Neuronal stem cell (in vitro differentiated cells): ENCODE results near the gene EXO1.
A peak's percentile ranks its signal among the peaks of the same experiment; 100 is the strongest.

ENCODE experiments used
- DNase-seq: peaks from one replicate; pipeline ENCODE4 v3.0.0-alpha.2; 2013; ENCODE audit warnings: low spot score
- H2AFZ ChIP-seq: one replicate; pipeline ENCODE4 v1.6.1; 2013; ENCODE audit warnings: mild to moderate bottlenecking, low read length, inconsistent platforms
- H2AK5ac ChIP-seq: 2 replicates; pipeline ENCODE4 v1.6.1; 2013; ENCODE audit warnings: low read depth, mild to moderate bottlenecking, inconsistent platforms, low read length, moderate library complexity, mixed read lengths
- H2BK120ac ChIP-seq: 2 replicates; pipeline ENCODE4 v1.6.1; 2013; ENCODE audit warnings: low read depth, mild to moderate bottlenecking, inconsistent platforms, low read length, moderate library complexity, mixed read lengths
- H2BK12ac ChIP-seq: one replicate; pipeline ENCODE4 v1.6.1; 2013; ENCODE audit warnings: low read length, inconsistent platforms
- H2BK15ac ChIP-seq: 2 replicates; pipeline ENCODE4 v1.6.1; 2013; ENCODE audit warnings: mild to moderate bottlenecking, low read length, inconsistent platforms, mixed read lengths
- H2BK5ac ChIP-seq: one replicate; pipeline ENCODE4 v1.6.1; 2013; ENCODE audit warnings: inconsistent platforms, mild to moderate bottlenecking, low read length, moderate library complexity
- H3K14ac ChIP-seq: one replicate; pipeline ENCODE4 v1.6.1; 2013; ENCODE audit warnings: low read length, inconsistent platforms
- H3K18ac ChIP-seq: 2 replicates; pipeline ENCODE4 v1.6.1; 2013; ENCODE audit warnings: low read length, inconsistent platforms
- H3K23ac ChIP-seq: 2 replicates; pipeline ENCODE4 v1.6.1; 2013; ENCODE audit warnings: low read depth, mild to moderate bottlenecking, mixed read lengths, low read length, inconsistent platforms; ENCODE audit not compliant: poor library complexity
- H3K27ac ChIP-seq: replicated peaks from 3 replicates; pipeline ENCODE4 v1.5.1; 2013; ENCODE audit warnings: low read length, inconsistent platforms
- H3K27me3 ChIP-seq, 3 experiments: 2 replicates each; pipeline ENCODE4 v1.6.1; 2013; ENCODE audit warnings: low read length in 3 of 3, mild to moderate bottlenecking in 2 of 3, inconsistent platforms in 1 of 3, low read depth in 1 of 3, mixed read lengths in 1 of 3, moderate library complexity in 1 of 3; ENCODE audit not compliant: control insufficient read depth in 3 of 3, insufficient read depth in 3 of 3
- H3K36me3 ChIP-seq, 2 donors: replicated peaks in 1 of 2; 2 replicates each; pipeline ENCODE4 v1.6.1; 2013; ENCODE audit warnings: low read length in 2 of 2; ENCODE audit not compliant: control insufficient read depth in 2 of 2, insufficient read depth in 2 of 2
- H3K4ac ChIP-seq: 2 replicates; pipeline ENCODE4 v1.6.1; 2013; ENCODE audit warnings: inconsistent platforms, mild to moderate bottlenecking, low read length, moderate library complexity
- H3K4me1 ChIP-seq, 2 donors: 1 replicate in 1 of 2; 2 replicates in 1 of 2; pipeline ENCODE4 v1.6.1; 2013; ENCODE audit warnings: low read length in 2 of 2, low read depth in 1 of 2; ENCODE audit not compliant: control insufficient read depth in 2 of 2, insufficient read depth in 1 of 2
- H3K4me2 ChIP-seq: one replicate; pipeline ENCODE4 v1.6.1; 2013; ENCODE audit warnings: mild to moderate bottlenecking, low read length, inconsistent platforms; ENCODE audit not compliant: insufficient read depth, poor library complexity, severe bottlenecking
- H3K4me3 ChIP-seq, 2 donors: 2 replicates each; pipeline ENCODE4 v1.5.1; 2013; ENCODE audit warnings: low read length in 2 of 2, mild to moderate bottlenecking in 2 of 2, inconsistent platforms in 1 of 2, moderate library complexity in 1 of 2
- H3K79me1 ChIP-seq: one replicate; pipeline ENCODE4 v1.6.1; 2013; ENCODE audit warnings: low read depth, mild to moderate bottlenecking, inconsistent platforms, low read length, moderate library complexity
- H3K9ac ChIP-seq: one replicate; pipeline ENCODE4 v1.6.1; 2013; ENCODE audit warnings: mild to moderate bottlenecking, low read depth, low read length, inconsistent platforms; ENCODE audit not compliant: poor library complexity
- H3K9me3 ChIP-seq, 2 donors: replicated peaks in 1 of 2; 2 replicates each; pipeline versions ENCODE3 to v1.6.1; 2013; ENCODE audit warnings: low read length in 2 of 2, mild to moderate bottlenecking in 2 of 2, inconsistent platforms in 1 of 2, low read depth in 1 of 2, mixed read lengths in 1 of 2, moderate library complexity in 1 of 2; ENCODE audit not compliant: control insufficient read depth in 2 of 2, insufficient read depth in 1 of 2
- H4K8ac ChIP-seq: one replicate; pipeline ENCODE4 v1.6.1; 2013; ENCODE audit warnings: low read depth, mild to moderate bottlenecking, inconsistent platforms, low read length, moderate library complexity
- H4K91ac ChIP-seq: one replicate; pipeline ENCODE4 v1.6.1; 2013; ENCODE audit warnings: low read length, low read depth, mild to moderate bottlenecking, inconsistent platforms; ENCODE audit not compliant: poor library complexity
- WGBS, 2 donors: extraction: QIAGEN DNeasy Blood & Tissue Kit; methylation state at CpG; one replicate each; pipeline ENCODE4 v1.1.7; 2013; ENCODE audit warnings: missing lambda C conversion rate in 2 of 2, mixed read lengths in 1 of 2; ENCODE audit not compliant: insufficient read length in 2 of 2, insufficient replicate concordance in 1 of 2; ENCODE audit errors: extremely low coverage in 2 of 2; 5-methylcytosine and 5-hydroxymethylcytosine counted together

Gene EXO1

DNA sequence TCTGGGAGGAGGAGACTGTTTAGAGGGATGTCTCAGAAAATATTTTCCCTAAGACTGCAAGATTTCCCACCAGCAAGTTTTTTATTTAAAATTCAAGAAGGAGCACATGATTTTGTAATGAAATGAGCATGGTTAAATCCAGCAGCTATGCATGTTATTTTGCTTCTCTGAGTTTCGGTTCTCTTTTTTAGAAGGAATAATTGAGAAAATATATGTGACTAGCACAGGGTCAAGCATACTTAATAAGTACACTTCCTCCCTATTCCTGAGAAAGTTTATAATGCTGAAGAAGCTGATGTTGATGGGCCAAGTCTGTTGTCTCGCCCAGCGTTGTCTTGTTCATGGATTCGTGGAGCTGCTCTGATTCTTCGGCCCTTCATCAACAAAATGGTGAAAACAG, 51.2 kb downstream of the EXO1 start:
- H3K9ac ChIP-seq, result no peak overlapping the region
- DNase-seq, result no peak
- no peak overlapping the region for H2BK120ac ChIP-seq
- H3K79me1 ChIP-seq, result no peaks in the 10 kb centered on the region
- no peak overlapping the region for H3K4me2 ChIP-seq
- H3K27me3 ChIP-seq, result no peaks in the 10 kb centered on the region
- no peak overlapping the region for H2BK12ac ChIP-seq
- H3K9me3 ChIP-seq, result peaks cover 0 to 5% of the 10 kb centered on the region in 2 donors
- no peak overlapping the region for H2BK15ac ChIP-seq
- H3K4ac ChIP-seq, result no peak overlapping the region
- no peak overlapping the region for H2AK5ac ChIP-seq
- H3K18ac ChIP-seq, result no peak overlapping the region
- no peak overlapping the region for H3K4me3 ChIP-seq
- no peak overlapping the region for H3K14ac ChIP-seq
- H3K36me3 ChIP-seq, result peaks cover 0 to 24% of the 10 kb centered on the region in 2 donors
- H3K23ac ChIP-seq, result no peak overlapping the region
- no peak overlapping the region for H4K8ac ChIP-seq
- no peak overlapping the region for H3K27ac ChIP-seq
- no peak overlapping the region for H2BK5ac ChIP-seq
- no CpG with 5 or more reads among the region's 5 CpGs for WGBS, 2 donors
- peaks cover 0 to 7% of the 10 kb centered on the region in 2 donors for H3K4me1 ChIP-seq
- no peak overlapping the region for H4K91ac ChIP-seq
- H2AFZ ChIP-seq, result no peak overlapping the region

DNA sequence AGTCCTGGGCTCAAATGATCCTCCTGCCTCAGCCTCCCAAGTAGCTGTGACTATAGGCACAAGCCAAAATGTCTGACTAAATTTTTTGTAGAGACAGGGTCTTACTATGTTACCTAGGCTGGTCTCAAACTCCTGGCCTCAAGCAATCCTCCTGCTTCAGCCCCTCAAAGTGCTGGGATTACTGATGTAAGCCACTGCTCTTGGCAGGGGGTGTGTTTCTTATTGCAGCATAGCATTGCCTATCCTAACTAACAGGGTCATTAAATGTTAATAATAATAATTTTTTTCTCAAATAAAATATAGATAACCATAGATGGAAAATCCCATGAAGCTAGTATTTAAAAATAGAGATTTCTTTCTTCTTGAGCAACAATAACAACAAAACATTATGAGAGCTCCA, 52.4 kb downstream of the EXO1 start:
- Histone ChIP-seq H3K4me1 (peaks cover 0 to 7% of the 10 kb centered on the region in 2 donors), H2AK5ac (no peak overlapping the region), H3K27me3 (no peaks in the 10 kb centered on the region), H3K18ac (no peak overlapping the region), H2AFZ (no peak overlapping the region), H3K9ac (no peak overlapping the region), H3K27ac (no peak overlapping the region), H3K9me3 (peaks cover 0 to 5% of the 10 kb centered on the region in 2 donors), H3K23ac (no peak overlapping the region), H3K79me1 (no peaks in the 10 kb centered on the region), H3K4me2 (no peak overlapping the region), H3K4me3 (no peak overlapping the region), H3K14ac (no peak overlapping the region), H3K4ac (no peak overlapping the region), H2BK120ac (no peak overlapping the region), H2BK5ac (no peak overlapping the region), H4K91ac (no peak overlapping the region), H4K8ac (no peak overlapping the region), H3K36me3 (peaks cover 0 to 24% of the 10 kb centered on the region in 2 donors), H2BK12ac (no peak overlapping the region), H2BK15ac (no peak overlapping the region)
- no peak for DNase-seq

DNA sequence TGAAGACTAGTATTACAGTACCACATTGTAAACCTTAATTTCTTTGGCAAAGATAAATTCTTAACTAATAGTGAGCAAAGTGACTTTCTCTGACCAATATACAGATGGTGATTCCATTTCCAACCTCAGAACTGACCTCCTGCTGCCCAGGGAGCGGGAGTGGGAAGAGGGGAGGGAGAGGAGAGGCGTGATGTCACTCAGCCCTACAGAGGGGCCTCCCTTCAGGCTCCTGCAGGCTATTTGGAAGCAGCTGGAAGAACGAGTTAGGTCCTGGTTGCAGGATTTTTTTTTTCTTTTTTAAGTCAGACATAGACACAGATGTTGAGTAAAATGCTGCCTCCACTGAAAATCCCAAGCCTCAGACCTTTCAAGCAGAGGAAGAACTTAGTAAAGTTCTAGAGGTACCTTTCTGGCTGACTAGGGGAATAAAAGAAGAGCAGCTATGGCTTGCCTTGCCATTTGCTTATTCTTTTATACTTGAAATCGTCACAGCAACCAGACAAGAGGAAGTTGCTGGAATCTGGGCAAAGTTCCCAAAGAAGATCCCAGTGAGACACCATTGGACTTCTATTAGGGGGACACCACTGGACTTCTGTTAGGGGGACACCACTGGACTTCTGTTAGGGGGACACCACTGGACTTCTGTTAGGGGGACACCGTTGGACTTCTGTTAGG, 54.5 kb downstream of the EXO1 start:
- Histone ChIP-seq H3K4ac (no peak overlapping the region), H3K14ac (no peak overlapping the region), H2BK15ac (no peak overlapping the region), H3K27ac (no peak overlapping the region), H3K4me3 (no peak overlapping the region), H4K8ac (no peak overlapping the region), H2BK120ac (no peak overlapping the region), H3K79me1 (no peaks in the 10 kb centered on the region), H3K27me3 (no peaks in the 10 kb centered on the region), H3K18ac (no peak overlapping the region), H3K36me3 (peaks cover 0 to 24% of the 10 kb centered on the region in 2 donors), H2BK5ac (no peak overlapping the region), H3K9me3 (peaks cover 0 to 5% of the 10 kb centered on the region in 2 donors), H3K4me1 (peaks cover 0 to 7% of the 10 kb centered on the region in 2 donors), H2AK5ac (no peak overlapping the region), H2BK12ac (no peak overlapping the region), H3K23ac (no peak overlapping the region), H4K91ac (no peak overlapping the region), H2AFZ (peak overlapping the region; percentile 60), H3K9ac (no peak overlapping the region), H3K4me2 (no peak overlapping the region)
- WGBS, 2 donors, result no CpG with 5 or more reads among the region's 5 CpGs
- no peak for DNase-seq

DNA sequence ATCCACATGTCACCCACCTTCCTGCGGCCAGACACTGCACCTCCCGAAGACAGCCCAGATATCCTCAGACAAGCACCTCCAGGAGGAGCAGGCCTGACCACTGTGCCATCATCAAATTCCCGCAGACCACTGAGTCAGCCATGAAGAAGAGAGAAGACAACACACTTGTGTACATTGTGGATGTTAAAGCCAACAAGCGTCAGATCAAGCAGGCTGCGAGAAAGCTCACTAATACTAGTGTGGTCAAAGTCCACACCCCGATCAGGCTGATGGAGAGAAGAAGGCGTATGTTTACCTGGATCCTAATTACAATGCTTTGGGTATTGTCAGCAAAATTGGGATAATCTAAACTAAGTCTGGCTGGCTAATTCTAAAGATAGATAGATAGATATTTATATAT, 68.2 kb downstream of the EXO1 start:
- no peak overlapping the region for H2BK120ac ChIP-seq
- no peak overlapping the region for H2AK5ac ChIP-seq

More for the DNA sequence above, 68.2 kb downstream of the EXO1 start:
- no peak overlapping the region for H3K27ac ChIP-seq
- peaks cover 0 to 3% of the 10 kb centered on the region in 2 donors for H3K4me1 ChIP-seq
- H2AFZ ChIP-seq, result no peak overlapping the region
- peak overlapping the region; percentile 32 for H2BK15ac ChIP-seq
- no peak overlapping the region for H2BK12ac ChIP-seq
- no CpG with 5 or more reads among the region's 7 CpGs for WGBS, 2 donors
- no peak overlapping the region for H3K4ac ChIP-seq
- no peak overlapping the region for H3K9ac ChIP-seq
- no peak overlapping the region for H4K91ac ChIP-seq
- DNase-seq, result no peak
- no peak overlapping the region for H2BK5ac ChIP-seq
- H3K27me3 ChIP-seq, result no peaks in the 10 kb centered on the region
- H3K18ac ChIP-seq, result no peak overlapping the region
- H3K4me2 ChIP-seq, result no peak overlapping the region
- no peaks in the 10 kb centered on the region for H3K9me3 ChIP-seq
- H3K36me3 ChIP-seq, result peaks cover 0 to 3% of the 10 kb centered on the region in 2 donors
- no peak overlapping the region for H3K14ac ChIP-seq
- H3K23ac ChIP-seq, result no peak overlapping the region
- H3K79me1 ChIP-seq, result no peaks in the 10 kb centered on the region
- no peak overlapping the region for H4K8ac ChIP-seq
- H3K4me3 ChIP-seq, result peak overlapping the region in 1 of 2 donors; percentile 22
